RPMI7951 (cell line): Measurements from ENCODE around the gene KCNMB2. TPM values are rescaled to one million over a fixed set of nuclear protein-coding genes. Genes with fewer than 3 reads are reported as not detected.
"Not testable (repeated sequence)": the region's sequence is repeated elsewhere in the genome, so short reads cannot be mapped to it uniquely, and the experiment has no call there.

Source experiments
- DNase-seq: peaks from one replicate; pipeline ENCODE4 v3.0.0-alpha.2; 2012; ENCODE audit warnings: low read depth
- total RNA-seq: library from RNA; depleted of rRNA; stranded (reverse); fragments of >200 nt; shearing (Covaris generic); gene quantifications from 2 replicates; pipeline ENCODE4 v1.2.3, GENCODE V29; 2014

Gene KCNMB2
- total RNA-seq, 1 experiment from 2014 or later, result 27.4 TPM

- not testable (repeated sequence) for DNase-seq
Observed at GRCh38 chr3:178859900-178860436, 323.7 kb downstream of the KCNMB2 start.

DNA sequence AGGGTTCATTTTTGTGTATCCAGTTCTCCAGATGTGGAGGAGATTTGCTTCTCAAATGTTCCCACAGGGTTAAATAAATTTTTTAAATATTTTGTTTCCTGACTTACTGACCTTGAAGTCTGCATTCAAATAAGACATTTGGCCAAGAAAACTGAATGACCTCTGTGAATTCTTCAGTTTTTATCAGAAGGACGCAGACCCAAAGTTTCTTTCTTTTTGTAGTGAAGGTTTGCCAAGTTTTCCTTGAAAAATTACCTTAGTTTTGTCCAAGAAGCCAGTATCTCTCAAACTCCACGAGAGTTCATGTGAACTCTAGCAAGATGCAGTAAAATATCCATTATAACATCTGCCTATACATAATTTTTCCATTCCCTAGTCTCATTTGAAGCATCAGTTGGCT, 332.4 kb downstream of the KCNMB2 start:
- no peak for DNase-seq

- DNase-seq, result no peak
Observed at GRCh38 chr3:178870085-178870484, 333.8 kb downstream of the KCNMB2 start.

DNA sequence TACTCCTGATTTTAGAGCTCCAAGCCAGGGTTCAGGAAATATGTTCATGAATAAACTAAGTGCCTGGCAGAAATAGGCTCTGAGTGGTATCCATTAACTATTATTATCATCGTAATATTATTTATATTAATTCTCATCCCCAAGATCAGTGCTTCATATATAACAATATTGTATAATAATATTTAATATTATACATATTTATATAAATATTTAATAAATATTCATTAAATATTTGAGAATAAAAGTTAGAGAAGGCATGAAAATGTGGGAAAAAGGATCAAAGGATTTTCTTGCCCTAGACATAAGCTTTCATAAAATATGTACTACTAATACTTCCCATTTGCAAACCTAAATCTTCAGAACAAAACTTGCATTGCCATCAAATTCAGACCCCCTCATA, 338.9 kb downstream of the KCNMB2 start:
- no peak for DNase-seq

DNA sequence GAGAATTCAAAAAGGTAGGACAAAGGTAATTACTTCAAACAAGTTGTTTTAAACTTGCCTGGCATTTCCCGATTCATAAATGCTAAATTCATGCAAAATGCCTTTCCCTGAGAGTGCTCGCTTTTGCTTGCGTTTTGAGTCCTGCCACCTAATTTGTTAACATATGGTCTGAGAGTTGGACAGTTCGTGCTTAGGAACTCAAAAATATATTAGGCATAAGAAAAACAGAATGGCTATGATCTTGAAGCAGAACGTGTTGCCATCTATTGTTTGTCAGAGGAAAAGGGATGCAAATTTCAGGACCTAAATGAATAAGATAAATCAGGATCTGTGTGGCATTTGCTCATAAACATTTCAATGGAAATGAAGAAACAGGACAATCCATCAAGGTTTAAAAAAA, 339.6 kb downstream of the KCNMB2 start:
- no peak for DNase-seq

DNA sequence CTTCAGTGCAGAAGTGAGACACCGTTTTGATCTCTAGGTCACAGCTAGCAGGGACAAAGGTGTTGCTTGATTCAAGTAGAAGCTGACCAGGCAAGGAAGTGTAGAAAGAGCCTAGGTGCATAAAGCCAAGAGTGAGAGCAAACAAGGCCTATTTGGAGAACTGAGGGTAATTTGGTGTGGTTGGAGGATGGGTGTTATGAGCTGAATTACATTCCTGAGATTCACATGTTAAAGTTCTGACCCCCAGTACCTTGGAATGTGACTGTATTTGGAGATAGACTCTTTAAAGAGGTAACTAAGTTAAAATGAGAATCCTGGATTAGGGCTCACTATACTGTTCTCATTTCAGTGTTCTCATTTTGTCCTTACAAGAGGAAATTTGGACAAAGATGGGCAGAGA, 344.0 kb downstream of the KCNMB2 start:
- no peak for DNase-seq
